ENCODE results near the gene TUBB.

DNA sequence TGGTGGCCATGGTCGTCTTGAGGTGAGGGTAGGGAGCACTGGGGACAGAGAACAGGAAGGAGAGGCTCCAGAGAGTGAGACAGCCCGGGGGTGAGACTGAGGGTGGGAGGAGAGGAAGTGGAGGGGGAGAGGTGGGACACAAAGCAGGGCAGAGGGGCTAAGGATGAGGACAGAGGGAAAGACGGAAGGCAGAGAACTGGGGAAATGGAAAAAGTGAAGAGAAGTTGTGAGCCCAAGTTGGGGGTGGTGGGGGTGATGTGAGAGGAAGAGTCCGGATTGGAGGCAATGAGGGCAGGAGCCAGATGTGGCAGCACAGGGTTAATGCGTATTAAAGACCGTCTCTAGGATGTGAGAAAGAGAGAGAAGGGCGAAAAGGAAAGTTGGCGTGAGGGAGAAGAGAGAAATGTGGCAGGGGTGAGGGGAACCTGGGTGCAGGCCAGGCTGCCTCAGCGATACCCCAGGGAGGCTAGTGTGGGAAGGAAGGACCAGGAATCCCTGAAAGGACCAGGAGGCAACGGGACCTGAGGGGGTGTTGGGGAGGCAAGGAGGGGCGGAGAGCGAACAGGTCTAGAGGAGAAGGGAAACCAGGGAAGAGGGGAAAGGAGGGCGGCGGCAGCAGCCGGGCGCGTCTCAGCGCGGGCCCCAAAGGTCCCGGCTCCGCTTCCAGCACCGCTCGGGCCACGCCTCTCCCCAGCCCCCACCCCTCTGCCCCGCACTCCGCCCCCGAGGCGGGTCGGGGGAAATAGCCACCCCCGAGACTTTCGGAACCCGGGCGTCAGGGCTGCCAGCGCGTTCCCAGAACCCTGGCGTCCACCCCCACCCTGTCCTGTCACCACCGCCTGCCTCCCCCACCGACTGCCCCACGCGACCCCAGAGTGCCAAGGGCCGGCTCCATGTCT is 33.9 kb upstream of the TUBB start, which contains the start of gene PPP1R18:
- TF ChIP-seq ZNF274 (IDR thresholded peaks at IDR 0.05; ENCODE audit: low read depth, low read length) (no peak), YY1 (IDR thresholded peaks at IDR 0.05; ENCODE audit: insufficient read depth, insufficient read length) (no peak)
